ENCODE data around the gene PLEKHM3. TPM values are rescaled to one million over a fixed set of nuclear protein-coding genes. Genes with fewer than 3 reads are reported as not detected.

Gene PLEKHM3
- total RNA-seq, 1 donor from 2014 or later = 9.1 TPM

DNA sequence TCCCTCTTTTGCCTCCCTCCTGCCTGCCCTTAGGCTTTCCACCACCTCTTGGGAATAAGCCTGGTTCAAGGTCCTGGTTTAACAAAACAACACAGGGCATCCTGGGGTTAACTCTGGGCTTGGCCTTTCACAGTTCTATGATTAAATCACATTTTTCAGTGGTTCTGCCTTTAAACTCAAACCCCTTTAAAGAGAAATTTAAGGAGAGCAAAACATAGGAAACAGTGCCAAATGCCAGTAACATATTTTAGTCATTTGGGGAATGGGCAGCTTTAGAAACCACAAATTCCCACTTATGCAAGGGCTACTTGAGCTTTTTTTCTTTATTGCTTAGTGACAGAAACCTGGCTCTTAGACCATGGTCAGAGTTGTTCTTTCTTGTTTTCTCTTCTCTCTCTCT lies 143.4 kb downstream of the PLEKHM3 start:
- TF ChIP-seq, protein P1, sequence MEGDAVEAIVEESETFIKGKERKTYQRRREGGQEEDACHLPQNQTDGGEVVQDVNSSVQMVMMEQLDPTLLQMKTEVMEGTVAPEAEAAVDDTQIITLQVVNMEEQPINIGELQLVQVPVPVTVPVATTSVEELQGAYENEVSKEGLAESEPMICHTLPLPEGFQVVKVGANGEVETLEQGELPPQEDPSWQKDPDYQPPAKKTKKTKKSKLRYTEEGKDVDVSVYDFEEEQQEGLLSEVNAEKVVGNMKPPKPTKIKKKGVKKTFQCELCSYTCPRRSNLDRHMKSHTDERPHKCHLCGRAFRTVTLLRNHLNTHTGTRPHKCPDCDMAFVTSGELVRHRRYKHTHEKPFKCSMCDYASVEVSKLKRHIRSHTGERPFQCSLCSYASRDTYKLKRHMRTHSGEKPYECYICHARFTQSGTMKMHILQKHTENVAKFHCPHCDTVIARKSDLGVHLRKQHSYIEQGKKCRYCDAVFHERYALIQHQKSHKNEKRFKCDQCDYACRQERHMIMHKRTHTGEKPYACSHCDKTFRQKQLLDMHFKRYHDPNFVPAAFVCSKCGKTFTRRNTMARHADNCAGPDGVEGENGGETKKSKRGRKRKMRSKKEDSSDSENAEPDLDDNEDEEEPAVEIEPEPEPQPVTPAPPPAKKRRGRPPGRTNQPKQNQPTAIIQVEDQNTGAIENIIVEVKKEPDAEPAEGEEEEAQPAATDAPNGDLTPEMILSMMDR (IDR thresholded peaks at IDR 0.05) = no peak
- DNase-seq (ENCODE audit: low spot score) = no peak
- no peak overlapping the region for H3K4me3 Mint-ChIP-seq (ENCODE audit: unreplicated experiment)

DNA sequence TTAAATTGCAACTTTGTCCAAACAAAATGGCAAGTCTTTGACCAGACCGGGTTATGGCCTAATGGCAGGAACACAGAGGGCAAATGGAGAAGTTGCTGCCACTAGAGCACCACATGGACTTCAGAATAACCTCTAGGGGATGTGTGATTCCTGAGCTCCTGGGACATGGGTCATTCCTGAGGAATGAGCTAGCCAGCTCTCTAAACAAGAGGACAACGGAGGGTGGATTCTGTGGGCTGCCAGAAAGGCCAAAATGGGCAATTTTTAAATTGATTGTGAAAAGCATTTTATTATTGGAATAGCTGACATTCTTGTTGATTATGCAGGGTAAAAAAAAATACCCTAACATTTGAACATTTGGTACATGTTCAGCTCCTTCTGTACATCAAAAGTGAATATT lies 145.8 kb downstream of the PLEKHM3 start:
- TF ChIP-seq, protein P1 (IDR thresholded peaks at IDR 0.05) = no peak
- Mint-ChIP-seq H3K4me1 (ENCODE audit: low read depth) (peaks cover 19% of the 10 kb centered on the region), H3K4me3 (ENCODE audit: unreplicated experiment) (no peak overlapping the region), H3K36me3 (ENCODE audit: low read depth) (no peaks in the 10 kb centered on the region), H3K27ac (ENCODE audit: unreplicated experiment) (no peak overlapping the region), H3K9me3 (ENCODE audit: low read depth) (no peaks in the 10 kb centered on the region), H3K27me3 (ENCODE audit: low read depth) (no peaks in the 10 kb centered on the region)
- DNase-seq (ENCODE audit: low spot score) = no peak

More for the DNA sequence above, 143.4 kb downstream of the PLEKHM3 start:
- Mint-ChIP-seq H3K4me1 (ENCODE audit: low read depth) (peaks cover 19% of the 10 kb centered on the region), H3K27me3 (ENCODE audit: low read depth) (no peaks in the 10 kb centered on the region), H3K27ac (ENCODE audit: unreplicated experiment) (peak overlapping the region; percentile 74), H3K9me3 (ENCODE audit: low read depth) (no peaks in the 10 kb centered on the region), H3K36me3 (ENCODE audit: low read depth) (no peaks in the 10 kb centered on the region)

- H3K27ac Mint-ChIP-seq (ENCODE audit: unreplicated experiment) = no peak overlapping the region
These were observed 148.3 kb downstream of the PLEKHM3 start for GRCh38 chr2:207876842-207877535.

GRCh38 chr2:207875473-207876212 lies 149.7 kb downstream of the PLEKHM3 start:
- Mint-ChIP-seq H3K27ac (ENCODE audit: unreplicated experiment) (no peak overlapping the region), H3K36me3 (ENCODE audit: low read depth) (peaks cover 1% of the 10 kb centered on the region), H3K27me3 (ENCODE audit: low read depth) (no peaks in the 10 kb centered on the region), H3K4me3 (ENCODE audit: unreplicated experiment) (no peak overlapping the region), H3K9me3 (ENCODE audit: low read depth) (no peaks in the 10 kb centered on the region), H3K4me1 (ENCODE audit: low read depth) (peaks cover 14% of the 10 kb centered on the region)
- DNase-seq (ENCODE audit: low spot score) = no peak
- TF ChIP-seq, protein P1 (IDR thresholded peaks at IDR 0.05) = no peak

More at GRCh38 chr2:207876842-207877535, 148.3 kb downstream of the PLEKHM3 start:
- Mint-ChIP-seq H3K4me3 (ENCODE audit: unreplicated experiment) (no peak overlapping the region), H3K36me3 (ENCODE audit: low read depth) (peaks cover 1% of the 10 kb centered on the region), H3K4me1 (ENCODE audit: low read depth) (peaks cover 16% of the 10 kb centered on the region), H3K9me3 (ENCODE audit: low read depth) (no peaks in the 10 kb centered on the region), H3K27me3 (ENCODE audit: low read depth) (no peaks in the 10 kb centered on the region)
- TF ChIP-seq, protein P1 (IDR thresholded peaks at IDR 0.05) = no peak
- no peak for DNase-seq (ENCODE audit: low spot score)

DNA sequence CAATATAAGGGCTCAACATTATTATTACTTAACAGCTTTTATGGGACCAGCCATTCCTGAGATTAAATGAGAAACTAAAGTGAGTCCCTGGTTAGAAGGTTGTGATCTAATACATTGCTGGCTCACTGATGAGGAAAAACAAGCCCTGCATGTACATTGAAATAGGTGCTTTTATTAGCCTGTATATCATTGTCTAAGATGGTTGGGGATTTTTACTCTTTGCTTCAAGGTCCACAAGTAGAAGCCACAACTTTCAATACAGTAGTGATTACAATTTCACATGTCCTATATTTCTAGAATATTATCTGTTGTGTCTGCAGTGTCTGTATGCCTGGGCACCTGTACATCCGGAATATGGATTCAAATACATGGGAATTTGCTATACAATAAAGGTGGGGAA lies 151.5 kb downstream of the PLEKHM3 start:
- no peaks in the 10 kb centered on the region for H3K9me3 Mint-ChIP-seq (ENCODE audit: low read depth)
- DNase-seq (ENCODE audit: low spot score) = no peak

More for the DNA sequence above, 151.5 kb downstream of the PLEKHM3 start:
- H3K27ac Mint-ChIP-seq (ENCODE audit: unreplicated experiment) = no peak overlapping the region
- peaks cover 20% of the 10 kb centered on the region for H3K4me1 Mint-ChIP-seq (ENCODE audit: low read depth)
- H3K36me3 Mint-ChIP-seq (ENCODE audit: low read depth) = peaks cover 1% of the 10 kb centered on the region
- H3K4me3 Mint-ChIP-seq (ENCODE audit: unreplicated experiment) = no peak overlapping the region
- H3K27me3 Mint-ChIP-seq (ENCODE audit: low read depth) = no peaks in the 10 kb centered on the region
- TF ChIP-seq, protein P1 (IDR thresholded peaks at IDR 0.05) = no peak

Data from chondrocyte (in vitro differentiated cells).